ENCODE results near the gene HLA-DMB. TPM values are rescaled to one million over a fixed set of nuclear protein-coding genes. Genes with fewer than 3 reads are reported as not detected.

Gene HLA-DMB
- total RNA-seq, 1 donor = 1.7 TPM

GRCh38 chr6:32975886-32976285 lies 35.1 kb upstream of the HLA-DMB start:
- TF ChIP-seq, protein P1, sequence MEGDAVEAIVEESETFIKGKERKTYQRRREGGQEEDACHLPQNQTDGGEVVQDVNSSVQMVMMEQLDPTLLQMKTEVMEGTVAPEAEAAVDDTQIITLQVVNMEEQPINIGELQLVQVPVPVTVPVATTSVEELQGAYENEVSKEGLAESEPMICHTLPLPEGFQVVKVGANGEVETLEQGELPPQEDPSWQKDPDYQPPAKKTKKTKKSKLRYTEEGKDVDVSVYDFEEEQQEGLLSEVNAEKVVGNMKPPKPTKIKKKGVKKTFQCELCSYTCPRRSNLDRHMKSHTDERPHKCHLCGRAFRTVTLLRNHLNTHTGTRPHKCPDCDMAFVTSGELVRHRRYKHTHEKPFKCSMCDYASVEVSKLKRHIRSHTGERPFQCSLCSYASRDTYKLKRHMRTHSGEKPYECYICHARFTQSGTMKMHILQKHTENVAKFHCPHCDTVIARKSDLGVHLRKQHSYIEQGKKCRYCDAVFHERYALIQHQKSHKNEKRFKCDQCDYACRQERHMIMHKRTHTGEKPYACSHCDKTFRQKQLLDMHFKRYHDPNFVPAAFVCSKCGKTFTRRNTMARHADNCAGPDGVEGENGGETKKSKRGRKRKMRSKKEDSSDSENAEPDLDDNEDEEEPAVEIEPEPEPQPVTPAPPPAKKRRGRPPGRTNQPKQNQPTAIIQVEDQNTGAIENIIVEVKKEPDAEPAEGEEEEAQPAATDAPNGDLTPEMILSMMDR (IDR thresholded peaks at IDR 0.05; ENCODE audit: insufficient read depth, low read depth, low read length) = no peak
- no peak for DNase-seq (ENCODE audit: low read depth)
- peak overlapping the region; percentile 100 for H3K4me3 ChIP-seq (ENCODE audit: low read depth, low read length)

DNA sequence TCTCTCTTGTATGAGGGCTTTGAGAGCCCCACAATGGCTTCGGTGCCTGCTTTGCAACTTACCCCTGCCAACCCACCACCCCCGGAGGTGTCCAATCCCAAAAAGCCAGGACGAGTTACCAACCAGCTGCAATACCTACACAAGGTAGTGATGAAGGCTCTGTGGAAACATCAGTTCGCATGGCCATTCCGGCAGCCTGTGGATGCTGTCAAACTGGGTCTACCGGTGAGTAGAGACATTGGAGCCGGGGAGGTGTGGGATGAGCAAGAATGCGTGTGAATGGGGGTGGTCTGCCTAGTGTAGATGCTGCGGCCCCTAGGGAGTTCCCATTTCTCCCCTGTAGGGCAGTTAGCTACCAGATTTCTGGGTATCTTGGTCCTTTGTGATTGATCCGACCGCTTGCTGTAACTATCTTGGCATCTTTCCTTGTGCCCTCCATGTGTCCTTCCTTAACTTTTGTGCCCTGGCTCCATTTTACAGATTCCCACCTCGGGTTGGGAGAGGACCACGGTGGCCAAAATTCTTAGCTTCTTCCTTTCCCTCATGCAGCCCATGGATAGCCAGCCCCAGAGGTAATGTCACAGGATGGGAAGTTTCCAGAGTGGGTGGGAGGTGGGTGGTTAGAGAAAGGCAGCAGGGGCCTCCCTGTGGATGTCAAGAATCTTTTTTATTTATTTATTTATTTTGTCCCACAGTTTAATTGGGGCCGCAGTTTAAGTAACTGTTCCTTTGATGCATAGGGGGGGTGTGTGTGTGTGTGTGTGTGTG lies 33.9 kb upstream of the HLA-DMB start:
- no peak for DNase-seq (ENCODE audit: low read depth)

DNA sequence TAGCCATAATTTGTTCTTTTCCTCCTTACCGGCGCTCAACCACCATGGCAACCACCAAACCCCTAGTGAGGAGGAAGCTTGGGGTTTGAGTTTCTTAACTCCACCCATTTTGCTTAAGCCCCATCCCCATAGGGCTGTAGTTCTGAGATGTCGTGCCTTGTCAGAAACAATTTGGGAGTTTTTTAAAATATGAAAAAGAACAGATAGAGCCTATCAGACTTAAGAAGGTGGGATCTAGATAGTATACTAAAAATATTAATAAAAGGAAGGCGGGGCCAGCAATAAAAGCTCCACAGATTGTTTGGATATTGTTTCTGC lies 33.1 kb upstream of the HLA-DMB start:
- TF ChIP-seq, protein P1 (IDR thresholded peaks at IDR 0.05; ENCODE audit: insufficient read depth, low read depth, low read length) = no peak
- H3K4me3 ChIP-seq (ENCODE audit: low read depth, low read length) = peak overlapping the region; percentile 100
- peak; percentile 77 for DNase-seq (ENCODE audit: low read depth)

More for the DNA sequence above, 33.9 kb upstream of the HLA-DMB start:
- H3K4me3 ChIP-seq (ENCODE audit: low read depth, low read length) = peak overlapping the region; percentile 100
- TF ChIP-seq, protein P1 (IDR thresholded peaks at IDR 0.05; ENCODE audit: insufficient read depth, low read depth, low read length) = no peak

DNA sequence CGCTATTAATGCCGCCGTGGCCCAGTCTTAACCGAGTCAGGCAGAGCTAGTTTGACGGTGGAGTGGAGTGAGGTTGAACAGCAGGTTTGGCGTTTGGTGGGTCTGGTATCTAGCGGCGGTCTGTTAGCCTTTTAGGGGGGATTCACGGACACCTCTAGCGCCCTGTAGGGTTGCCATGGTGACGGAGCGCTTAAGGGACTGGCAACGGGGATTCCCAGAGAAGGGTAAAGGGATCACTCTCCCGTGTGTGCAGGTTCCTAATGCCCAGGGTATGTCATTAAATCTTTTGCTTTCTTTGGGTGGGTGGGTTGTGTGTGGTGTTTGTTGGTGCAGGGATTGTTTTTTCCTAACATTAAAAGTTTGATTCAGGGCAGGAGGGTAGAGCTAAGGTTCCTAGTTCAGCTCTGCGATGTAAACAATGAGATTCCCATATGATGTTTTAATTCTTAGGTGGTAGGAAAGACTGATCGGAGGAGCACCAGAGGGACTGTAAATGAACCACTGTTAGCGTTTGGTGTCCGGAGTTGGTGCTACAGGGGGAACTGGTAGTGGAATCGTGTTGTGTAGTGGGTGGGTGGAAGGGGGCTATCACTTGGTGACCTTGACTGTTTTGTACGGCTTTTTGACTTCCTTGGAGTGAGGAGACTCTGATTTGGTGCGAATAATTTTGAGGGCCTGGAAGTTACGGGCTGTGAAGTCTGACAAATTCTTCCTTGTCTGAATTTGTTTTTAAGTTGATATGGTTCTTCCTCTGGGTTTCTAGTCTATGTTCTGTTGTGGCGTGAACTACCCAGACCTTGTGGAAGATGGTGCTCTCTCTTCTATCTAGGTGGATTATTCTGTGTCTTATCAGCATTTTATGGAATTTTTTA lies 32.6 kb upstream of the HLA-DMB start:
- TF ChIP-seq, protein P1 (IDR thresholded peaks at IDR 0.05; ENCODE audit: insufficient read depth, low read depth, low read length) = no peak
- peak overlapping the region; percentile 100 for H3K4me3 ChIP-seq (ENCODE audit: low read depth, low read length)
- peak; percentile 34 for DNase-seq (ENCODE audit: low read depth)

DNA sequence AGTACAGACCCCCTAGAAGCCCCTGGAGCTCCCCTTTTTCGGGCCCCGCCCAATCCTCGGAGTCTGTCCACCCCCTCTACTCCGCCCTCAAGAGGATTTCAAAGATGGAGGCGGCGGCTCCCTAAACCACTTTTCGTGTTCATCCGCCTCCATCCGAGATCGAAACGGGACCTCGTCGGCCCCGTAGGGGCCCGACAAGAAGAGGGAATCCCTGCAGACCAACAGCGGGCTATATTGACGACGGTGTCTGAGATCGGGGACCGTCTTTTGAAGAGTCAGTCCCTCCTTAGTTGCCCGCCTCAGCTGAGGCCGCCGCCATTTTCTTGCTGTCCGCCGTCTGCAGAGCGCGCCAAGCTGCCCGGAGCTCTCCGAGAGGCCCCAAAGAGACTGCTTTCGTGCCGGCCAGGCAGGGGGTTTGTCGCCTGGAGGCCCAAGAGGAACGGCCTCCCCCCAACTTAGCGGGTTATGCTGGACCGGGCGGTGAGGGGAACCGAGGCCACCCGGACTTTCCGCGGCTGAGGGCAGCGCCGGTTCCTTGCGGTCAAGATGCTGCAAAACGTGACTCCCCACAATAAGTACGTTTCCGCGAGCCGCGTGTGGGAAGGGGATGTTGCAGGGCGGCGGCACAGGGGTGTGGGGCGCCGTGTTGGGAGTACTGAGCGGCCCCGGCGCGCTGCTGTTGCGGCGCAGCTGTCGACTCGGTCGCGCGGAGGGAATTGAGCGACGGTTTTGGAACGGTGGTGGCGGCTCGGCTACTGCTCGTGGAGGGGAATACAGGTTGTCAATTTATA lies 31.7 kb upstream of the HLA-DMB start:
- TF ChIP-seq, protein P1 (IDR thresholded peaks at IDR 0.05; ENCODE audit: insufficient read depth, low read depth, low read length) = no peak
- peak overlapping the region; percentile 100 for H3K4me3 ChIP-seq (ENCODE audit: low read depth, low read length)
- no peak for DNase-seq (ENCODE audit: low read depth)

- DNase-seq (ENCODE audit: low read depth) = peak; percentile 100
- H3K4me3 ChIP-seq (ENCODE audit: low read depth, low read length) = peak overlapping the region; percentile 100
- TF ChIP-seq, protein P1 (IDR thresholded peaks at IDR 0.05; ENCODE audit: insufficient read depth, low read depth, low read length) = no peak
Observed at GRCh38 chr6:32971581-32972352, 30.9 kb upstream of the HLA-DMB start.
